Ammon's horn (tissue), 1 donor: ENCODE measurements around the gene HERC5.
"Not testable (repeated sequence)": the region's sequence is repeated elsewhere in the genome, so short reads cannot be mapped to it uniquely, and the experiment has no call there.

Source experiments
- DNase-seq: peaks from one replicate; pipeline ENCODE4 v3.0.0-alpha.2; 2016; ENCODE audit warnings: low spot score

Gene HERC5

DNA sequence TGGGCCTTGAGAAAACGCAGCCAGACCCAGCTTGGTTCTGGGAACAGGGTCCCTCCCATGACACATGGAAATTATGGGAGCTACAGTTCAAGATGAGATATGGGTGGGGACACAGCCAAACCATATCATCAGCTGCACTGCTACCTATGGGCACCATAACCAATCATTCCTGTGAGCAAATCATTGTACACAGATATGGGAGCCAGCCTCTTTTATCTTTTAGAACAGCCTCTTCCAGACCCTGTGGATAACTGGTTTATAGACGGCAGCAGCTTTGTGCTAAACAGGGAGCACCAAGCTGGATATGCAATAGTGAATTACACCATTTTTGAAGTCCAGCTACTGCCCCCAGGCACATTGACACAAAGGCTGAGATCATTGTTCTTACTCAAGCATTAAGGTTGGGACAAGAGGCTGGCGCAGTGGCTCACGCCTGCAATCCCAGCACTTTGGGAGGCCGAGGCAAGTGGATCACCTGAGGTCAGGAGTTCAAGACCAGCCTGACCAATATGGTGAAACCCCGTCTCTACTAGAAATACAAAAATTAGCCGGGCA lies 8.6 kb upstream of the HERC5 start:
- DNase-seq: not testable (repeated sequence)

DNA sequence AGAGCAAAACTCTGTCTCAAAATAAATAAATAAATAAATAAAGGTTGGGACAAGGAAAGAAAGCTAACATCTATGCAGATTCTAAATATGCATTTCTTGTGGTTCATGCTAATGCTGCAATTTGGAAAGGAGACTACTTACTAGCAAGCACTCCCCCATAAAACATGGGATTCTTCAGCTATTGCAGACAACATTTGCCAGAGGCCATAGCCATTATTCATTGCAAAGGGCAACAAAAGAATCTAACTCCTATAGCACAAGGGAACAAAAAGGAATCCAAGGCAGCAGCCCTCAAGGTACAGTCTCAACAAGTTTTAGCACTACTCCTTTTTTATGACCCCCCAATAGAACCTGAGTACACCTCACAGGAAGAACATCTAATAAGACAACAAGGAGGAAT lies 8.0 kb upstream of the HERC5 start:
- DNase-seq: no peak

DNA sequence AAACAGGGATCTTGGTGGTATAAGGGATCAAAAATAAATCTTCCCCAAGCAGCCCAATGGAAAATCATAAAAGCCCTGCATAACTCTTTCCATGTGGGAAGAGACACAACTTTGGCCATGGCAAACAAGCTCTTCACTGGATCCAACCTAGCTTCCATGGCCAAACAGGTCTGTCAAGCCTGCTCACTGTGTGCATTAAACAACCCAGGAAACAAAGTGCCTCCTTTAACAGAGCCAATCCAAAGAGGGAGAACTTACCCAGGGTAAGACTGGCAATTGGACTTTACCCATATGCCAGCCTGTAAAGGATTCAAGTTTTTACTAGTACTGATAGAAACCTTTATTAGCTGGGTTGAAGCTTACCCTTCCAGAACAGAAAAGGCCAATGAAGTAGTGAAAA lies 7.6 kb upstream of the HERC5 start:
- DNase-seq: no peak

DNA sequence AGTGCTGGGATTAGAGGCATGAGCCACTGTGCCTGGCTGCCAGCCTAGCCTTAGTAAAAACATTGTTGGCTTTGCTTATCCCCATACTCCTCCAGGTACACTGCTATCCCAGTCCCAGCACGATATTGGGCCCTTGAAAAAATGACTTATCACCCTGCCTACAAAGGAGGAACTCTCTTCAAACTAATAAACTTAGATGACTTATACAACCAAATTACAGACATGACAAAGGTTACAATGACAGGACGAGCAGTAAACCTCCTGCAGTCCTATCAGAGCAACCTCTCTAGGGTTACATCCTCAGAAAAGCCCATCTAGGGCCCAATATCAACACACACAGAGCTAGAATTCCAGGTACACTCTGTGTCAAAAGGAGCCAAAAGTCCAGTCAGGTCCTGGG lies 5.7 kb upstream of the HERC5 start:
- no peak for DNase-seq

DNA sequence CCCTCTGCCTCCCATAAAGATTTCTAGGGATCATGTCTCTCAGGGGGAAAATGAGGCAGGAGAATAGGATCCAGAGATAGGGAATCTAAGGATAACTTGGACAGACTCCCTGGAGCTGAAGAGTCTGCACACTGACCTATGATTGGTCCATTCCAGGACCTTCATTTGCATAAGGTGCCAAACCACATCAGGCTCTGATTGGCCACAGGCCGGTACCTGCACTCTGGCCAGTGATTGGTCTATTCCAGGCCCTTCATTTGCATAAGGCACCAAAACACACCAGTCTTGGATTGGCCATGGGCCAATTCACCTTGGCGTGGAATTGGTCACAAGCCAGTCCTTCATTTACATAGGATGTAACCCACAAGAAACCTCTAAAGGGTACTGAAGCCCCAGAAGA lies 4.0 kb upstream of the HERC5 start:
- no peak for DNase-seq

DNA sequence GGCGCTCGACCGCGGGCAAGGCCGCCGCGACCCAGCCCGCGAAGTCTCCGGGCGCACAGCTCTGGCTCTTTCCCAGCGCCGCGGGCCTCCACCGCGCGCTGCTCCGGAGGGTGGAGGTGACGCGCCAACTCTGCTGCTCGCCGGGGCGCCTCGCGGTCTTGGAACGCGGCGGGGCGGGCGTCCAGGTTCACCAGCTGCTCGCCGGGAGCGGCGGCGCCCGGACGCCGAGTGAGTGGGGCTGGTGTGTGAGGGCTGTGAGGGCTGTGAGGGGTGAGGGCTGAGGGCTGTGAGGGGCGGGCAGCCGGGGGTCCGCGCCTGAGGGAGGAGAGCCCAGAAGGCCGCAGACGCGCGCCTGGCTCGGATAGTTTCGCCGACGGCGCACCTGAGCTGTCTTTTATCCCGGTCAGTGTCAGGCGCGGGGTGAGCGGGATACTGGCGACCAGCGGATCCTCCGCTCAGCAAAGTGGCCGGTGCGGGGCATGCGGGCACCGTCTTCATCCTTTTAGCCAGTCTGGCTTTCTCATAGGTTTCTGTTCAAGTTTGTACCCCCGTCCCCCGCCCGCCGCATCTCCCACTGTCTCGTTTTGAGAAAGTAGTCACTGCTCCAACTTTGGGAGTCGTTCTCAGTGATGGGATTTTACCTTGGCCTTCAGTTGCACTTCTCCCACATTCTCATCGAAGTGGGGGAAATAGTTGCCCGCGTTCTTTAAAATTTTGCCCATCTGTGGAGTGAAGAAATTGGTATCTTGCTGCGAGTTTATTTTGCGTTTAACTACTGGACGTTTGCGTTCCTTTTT lies 586 bp downstream of the HERC5 start:
- DNase-seq: peak; percentile 15

DNA sequence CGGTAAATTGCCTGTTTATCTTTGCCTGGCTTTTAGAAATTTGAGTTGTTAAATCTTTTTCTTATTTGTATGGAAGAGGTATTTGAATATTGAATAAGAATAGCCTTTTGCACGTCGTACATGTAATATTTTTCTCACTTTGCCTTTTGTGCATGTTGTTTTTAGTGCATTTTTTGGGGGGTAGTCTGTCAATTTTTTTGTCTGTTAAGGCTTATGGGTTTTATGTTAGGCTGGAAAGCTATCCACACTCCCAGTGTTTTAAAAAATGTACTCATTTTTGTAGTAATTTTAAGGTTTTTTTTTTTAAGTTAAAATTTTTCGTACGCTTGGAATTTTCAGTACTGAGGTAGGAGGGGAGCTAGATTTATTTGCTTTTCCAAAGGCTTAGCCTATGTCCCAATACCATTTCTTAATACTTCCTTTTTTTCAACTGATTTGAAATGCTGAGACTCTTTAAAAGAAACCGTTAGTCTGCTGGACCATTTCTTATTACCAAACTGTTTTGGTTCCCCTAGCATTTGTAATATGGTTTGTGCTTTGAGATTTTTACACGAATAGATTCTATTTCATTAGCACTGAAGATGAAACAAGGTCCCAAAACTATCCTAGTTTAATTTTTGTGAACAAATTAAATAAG lies 1.3 kb downstream of the HERC5 start:
- no peak for DNase-seq

DNA sequence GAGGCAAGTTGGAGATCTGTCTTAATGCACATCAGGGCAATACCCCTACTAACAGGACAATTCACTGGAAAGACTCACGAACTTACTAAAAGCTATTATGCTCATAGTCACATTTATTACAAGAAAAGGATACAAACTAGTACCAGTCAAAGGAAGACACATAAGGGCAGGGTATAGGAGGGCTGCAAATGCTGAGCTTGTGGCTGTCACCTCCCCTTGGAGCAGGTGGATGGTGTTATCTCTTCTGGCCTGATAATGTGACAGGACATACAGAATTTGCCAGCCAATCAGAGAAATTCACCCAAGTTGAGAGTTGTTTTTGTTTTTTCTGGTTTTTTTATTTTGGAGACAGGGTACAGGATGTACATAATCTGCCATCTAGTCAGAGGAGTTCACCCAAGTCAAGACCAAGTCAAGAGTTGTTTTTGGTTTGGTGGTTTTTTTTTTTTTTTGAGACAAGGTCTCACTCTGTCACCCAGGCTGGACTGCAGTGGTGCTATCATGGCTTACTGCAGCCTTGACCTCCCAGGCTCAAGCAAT lies 8.8 kb downstream of the HERC5 start:
- DNase-seq: no peak

DNA sequence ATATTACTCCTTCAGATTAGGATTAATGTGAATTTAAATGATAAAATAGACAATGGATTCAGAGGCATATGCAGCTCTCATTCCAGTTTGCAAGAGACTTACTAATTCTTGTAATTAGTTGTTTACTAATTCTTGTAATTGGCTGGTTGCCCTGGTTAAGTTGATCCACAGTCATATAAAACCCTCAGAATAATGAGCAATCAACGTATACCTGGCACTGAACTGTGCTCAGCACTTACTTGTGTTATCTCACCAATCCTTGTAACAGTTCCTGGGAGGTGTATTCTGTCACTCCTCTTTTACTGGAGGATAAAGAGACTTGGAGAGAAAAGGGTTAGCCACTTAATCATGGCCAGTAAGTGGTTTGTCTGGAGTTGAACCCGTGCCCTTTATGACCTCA lies 10.5 kb downstream of the HERC5 start:
- DNase-seq: no peak

DNA sequence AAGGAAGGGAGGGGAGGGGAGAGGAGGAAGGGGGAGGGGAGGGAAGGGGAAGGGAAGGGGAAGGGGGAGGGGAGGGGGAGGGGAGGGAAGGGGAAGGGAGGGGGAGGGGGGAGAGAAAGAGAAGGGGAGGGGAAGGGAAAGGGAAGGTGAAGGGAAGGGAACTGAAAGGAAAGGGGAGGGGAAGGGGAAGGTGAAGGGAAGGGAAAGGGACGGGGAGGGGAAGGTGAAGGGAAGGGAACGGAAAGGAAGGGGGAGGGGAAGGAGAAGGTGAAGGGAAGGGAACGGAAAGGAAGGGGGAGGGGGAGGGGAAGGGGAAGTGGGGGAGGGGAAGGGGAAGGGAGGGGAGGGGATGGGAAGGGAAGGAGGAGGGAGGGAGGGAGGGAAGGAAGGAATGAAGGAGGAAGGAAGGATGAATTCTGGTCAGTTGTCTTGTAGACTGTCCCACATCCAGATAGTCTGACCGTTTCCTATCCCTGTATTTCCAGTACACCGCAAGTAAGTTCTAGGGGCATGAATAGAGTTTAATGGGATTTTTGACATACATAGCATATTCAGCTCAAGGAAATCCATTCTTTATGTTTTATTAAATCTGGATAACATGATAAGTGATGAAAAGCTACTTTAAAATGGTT lies 20.4 kb downstream of the HERC5 start:
- no peak for DNase-seq

DNA sequence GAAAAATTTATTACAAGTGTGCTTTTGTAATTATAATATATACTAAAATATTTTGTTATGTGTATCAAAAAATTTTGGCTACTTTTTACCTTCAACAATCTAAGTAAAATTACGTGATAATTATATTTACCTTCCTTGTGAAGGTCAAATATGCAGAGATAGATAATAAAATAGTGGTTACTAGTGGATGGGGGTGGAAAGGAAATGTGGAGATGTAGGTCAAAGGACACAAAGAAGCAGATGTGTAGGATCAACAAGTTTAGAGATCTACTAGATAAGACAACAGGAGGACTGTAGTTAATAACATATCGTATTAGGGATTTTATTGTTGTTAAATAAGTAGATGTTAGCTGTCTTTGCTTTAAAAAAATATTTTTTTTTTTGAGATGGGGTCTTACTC lies 21.3 kb downstream of the HERC5 start:
- no peak for DNase-seq

DNA sequence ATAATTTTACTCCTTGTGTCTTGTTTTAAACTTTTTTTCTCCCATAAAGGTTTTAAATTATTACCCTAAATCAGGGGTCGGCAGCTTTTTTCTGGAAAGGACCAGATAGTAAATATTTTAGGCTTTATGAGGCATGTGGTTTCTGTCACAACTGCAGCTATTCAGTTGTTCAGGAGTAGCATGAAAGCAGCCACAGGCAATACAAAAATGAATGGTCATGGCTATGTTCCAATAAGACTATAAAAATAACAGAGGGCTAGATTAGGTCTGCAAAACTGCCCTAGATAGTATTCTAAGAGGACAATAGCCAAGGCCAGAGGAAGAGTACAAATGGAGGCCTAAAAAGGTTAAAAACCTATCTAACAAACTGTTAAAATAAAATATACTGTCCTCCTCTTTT lies 24.6 kb downstream of the HERC5 start:
- no peak for DNase-seq

DNA sequence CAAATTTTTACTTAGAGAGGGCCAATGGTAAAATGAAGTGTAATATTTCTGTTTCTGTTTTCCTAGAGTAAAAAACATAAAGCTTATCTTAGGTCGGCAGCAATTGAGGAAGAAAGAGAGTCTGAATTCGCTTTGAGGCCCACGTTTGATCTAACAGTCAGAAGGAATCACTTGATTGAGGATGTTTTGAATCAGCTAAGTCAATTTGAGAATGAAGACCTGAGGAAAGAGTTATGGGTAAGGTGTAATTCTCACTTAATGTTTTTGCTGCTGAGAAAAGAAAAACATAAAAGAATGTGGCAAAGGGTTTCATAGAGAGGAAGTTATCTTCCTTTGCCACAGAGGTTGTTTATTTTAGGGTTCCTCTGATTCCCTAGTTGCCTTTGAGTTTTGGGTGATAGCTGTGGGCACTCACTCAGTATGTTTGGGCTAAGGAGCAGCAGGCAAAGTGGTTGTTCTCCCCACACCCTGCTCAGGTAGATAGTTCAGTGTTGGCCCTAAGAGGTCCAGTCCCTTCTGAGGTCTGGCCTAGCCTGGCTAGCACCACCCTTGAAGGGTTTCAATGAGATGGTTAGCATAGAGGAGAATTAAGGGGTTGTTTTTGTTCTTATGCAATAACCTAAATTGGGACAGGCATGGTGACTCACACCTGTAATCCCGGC lies 32.3 kb downstream of the HERC5 start:
- no peak for DNase-seq

DNA sequence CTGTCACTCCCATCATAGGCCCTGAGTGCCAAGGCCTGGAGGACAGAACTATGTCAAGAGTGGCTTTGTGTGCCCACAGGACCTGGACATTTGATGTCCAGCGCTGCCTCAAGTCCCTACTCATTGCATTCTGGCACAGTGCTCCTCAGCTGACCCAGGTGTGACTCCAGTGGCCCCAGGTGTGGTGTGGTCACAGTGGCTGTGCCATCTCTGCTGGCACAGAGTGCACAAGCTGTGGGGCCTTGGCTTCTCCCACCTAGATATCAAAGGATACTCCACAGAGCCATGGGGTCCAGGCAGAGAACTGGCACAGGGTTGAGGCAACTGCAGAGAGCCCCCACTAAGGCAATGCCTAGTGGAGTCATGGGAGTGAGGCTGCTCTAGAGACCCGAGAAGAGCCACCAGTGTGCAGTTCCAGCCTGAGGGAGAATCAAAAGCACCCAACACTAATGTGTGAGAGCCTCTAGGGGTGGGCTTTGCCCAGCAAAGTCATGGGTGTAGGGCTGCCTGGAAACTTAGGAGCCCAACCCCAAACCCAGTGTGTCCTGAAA lies 41.0 kb downstream of the HERC5 start:
- DNase-seq: no peak

DNA sequence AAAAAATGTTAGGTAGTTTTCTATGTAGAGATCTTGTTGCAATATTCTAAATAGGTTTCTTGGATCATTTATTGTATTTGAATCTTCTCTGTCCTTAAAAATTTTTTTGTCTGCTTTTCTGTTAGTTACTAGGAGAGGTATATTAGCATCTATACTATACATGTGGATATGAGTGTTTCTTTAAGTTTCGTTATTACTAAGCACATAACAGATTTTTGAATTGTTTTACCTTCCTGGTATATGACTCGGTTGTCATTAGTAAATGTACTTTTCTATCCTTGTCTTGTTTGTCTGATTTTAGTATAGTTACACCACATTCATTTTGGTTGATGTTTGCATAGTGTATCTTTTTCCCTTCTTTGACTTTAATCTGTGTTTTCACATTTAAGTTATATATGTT lies 46.4 kb downstream of the HERC5 start:
- DNase-seq: no peak

DNA sequence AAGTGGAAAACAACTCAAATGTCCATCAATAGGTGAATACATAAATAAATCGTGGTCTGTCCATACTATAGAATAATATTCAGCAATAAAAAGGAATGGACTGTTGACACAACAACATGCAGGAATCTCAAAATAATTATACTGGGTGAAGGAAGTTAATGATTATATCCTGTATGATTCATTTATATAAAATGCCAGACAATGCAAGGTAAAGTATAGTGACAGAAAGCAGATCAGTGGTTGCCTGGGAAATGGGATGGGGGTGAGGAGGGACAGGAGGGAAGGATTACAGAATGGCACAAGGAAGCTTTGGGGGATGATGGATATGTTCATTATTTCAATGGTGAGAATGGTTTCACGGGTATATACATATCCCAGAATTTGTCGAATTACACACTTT lies 54.3 kb downstream of the HERC5 start:
- no peak for DNase-seq

DNA sequence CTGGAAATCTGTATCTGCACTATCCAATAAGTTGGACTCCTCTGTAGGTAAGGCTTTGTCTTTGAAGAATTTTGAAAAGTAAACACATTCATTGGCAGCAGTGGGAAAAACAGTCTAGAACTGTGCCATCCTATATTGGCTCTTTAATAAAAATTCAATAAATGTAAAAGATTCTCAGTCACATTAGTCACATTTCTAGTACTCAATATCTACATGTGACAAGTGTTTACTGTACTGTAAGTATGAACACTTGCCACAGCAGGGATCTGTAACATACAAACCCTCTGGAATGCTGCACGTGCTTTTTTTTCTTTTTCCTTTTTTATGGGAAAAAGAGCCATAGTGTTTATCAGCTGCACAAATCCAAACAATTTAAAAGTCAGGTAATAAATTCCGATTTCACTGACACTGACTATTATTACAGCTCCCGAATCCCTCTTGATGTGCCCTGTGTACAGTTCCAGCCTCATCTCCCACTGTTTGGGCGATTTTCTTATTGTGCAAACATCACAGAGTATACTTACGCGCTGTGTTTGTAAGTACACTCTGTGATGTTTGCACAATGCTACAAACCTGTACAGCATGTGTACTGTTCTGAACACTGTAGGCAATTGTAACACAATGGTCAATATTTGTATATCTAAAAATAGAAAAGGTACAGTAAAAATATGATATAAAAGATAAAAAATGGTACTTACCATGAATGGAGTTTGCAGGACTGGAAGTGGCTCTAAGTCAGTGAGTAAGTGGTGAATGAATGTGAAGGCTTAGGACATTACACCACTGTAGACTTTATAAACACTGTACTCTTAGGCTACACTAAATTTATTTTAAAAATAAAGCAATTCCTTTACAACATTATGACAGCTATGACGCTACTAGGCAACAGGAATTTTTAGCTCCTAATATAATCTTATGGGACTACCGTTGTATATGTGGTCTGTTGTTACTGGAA lies 57.9 kb downstream of the HERC5 start:
- DNase-seq: no peak

DNA sequence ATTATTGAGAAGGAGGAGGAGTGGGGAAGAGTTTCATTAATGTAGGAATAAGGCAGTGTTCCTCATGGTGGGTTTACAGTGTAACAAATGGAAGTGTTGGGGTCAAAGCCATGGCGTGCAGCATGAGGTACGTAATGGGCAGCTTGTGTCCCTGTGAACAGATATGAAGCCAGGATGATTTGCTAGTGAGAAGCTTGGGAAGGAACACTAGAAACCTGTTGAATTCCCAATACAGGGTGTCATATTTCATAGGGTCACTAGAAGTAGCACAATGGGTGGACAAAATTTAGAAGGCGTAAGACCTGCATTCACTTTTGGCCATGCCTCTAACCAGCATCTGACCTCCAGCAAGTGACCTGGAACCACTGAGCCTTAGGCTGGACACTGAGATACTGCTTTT lies 59.8 kb downstream of the HERC5 start:
- DNase-seq: no peak

DNA sequence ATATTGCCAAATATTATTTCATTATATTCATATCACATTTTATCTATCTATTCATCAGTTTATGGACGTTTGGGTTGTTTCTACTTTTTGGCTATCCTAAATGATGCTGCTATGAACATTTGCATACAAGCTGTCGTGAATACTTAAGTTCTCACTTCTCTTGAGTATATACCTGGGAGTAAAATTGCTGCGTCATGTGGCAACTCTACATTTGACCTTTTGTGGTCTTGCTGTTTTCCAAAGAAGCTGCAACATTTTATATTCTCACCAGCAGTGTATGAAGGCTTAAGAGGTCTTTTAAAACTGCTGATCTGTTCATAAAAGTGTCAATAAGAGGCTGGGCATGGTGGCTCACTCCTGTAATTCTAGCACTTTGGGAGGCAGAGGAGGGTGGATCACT lies 60.9 kb downstream of the HERC5 start:
- DNase-seq: no peak

DNA sequence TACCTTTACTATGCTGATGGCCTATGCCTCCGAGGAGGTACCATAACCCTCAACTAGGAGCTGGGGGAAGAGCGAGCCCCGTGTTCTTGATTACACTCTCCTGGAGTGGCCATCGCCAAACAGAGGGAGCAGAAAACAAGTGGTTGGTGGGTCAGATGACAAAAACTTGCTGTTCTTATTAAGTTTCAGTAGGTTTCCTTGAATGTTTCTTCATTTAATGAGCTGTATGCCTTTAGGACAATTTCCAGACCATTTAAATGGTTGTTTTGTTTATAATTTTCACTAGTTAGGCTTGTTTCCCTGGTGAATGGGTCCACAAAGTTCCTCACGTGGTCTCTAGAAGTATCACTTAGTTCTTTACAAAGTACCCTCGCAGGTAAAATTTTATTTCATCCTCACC lies 62.0 kb downstream of the HERC5 start:
- no peak for DNase-seq
